Measurements from ENCODE around the gene CLDN10. TPM values are rescaled to one million over a fixed set of nuclear protein-coding genes. Genes with fewer than 3 reads are reported as not detected.

Gene CLDN10
- total and polyA plus RNA-seq, 2 donors (not counting 3 experiments of a cell fraction or from before 2014, with no cell fraction given): 0.49 to 0.69 TPM

DNA sequence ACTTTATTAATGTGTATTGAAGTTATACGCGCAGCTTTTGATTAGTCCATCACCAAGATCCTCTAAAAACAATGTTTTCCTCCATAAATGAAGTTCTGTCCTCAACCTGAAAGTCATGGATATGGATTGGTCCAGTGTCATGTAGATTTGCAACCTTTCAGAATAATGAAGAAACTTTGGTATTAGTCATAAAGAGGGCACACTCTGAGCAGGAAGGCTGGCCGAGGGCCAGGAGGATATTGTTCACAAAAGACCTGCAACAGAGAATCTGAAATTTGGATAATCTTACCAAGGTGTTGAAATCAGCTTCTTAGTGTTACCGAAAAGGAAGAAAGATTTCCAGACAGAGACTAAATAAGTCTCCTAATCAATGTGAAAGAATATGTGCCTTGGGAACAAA lies 20.7 kb downstream of the CLDN10 start:
- Histone ChIP-seq H3K79me2 (ENCODE audit: control insufficient read depth, insufficient read depth, low read length) (no peaks in the 10 kb centered on the region), H3K27ac (ENCODE audit: insufficient read depth, low read depth, low read length) (no peak overlapping the region), H3K4me1 (ENCODE audit: control insufficient read depth, extremely low read depth, insufficient read depth, low read length) (peaks cover 4% of the 10 kb centered on the region), H3K27me3 (ENCODE audit: control insufficient read depth in 2 of 2, insufficient read depth in 2 of 2, low read length in 2 of 2) (no peaks in the 10 kb centered on the region), H3K4me2 (ENCODE audit: insufficient read depth, low read length) (no peak overlapping the region), H3K36me3 (ENCODE audit: control insufficient read depth in 2 of 2, extremely low read depth in 1 of 2, insufficient read depth in 2 of 2, low read length in 2 of 2) (no peaks in the 10 kb centered on the region), H3K9ac (replicated peaks; ENCODE audit: extremely low read depth, insufficient read depth, low read length) (no peak overlapping the region), H3K4me3 (replicated peaks in 1 of 3; ENCODE audit: insufficient read depth in 1 of 3, low read depth in 1 of 3, low read length in 3 of 3) (no peak overlapping the region), H3K9me3 (replicated peaks; ENCODE audit: control insufficient read depth, insufficient read depth, low read length) (no peaks in the 10 kb centered on the region), H3K9me1 (replicated peaks; ENCODE audit: control insufficient read depth, extremely low read depth, insufficient read depth, low read length) (no peaks in the 10 kb centered on the region), H2AFZ (ENCODE audit: low read depth, low read length) (no peak overlapping the region), H4K20me1 (replicated peaks; ENCODE audit: control insufficient read depth, extremely low read depth, insufficient read depth, low read length) (no peaks in the 10 kb centered on the region)
- POLR2A ChIA-PET: no interaction called here
- DNase-seq (ENCODE audit: low read depth, low spot score): peak; percentile 51
- intact Hi-C loops (cut with micrococcal nuclease) (no loop called here), dilution Hi-C loops (cut with MboI; ENCODE audit: extremely low pct_ligation_motif_present, low sequenced_read_pairs) (no loop called here)
- no TSS peak for BruUV-seq (replicated peaks)
- peak; percentile 75 for FAIRE-seq
- TF ChIP-seq, protein P1, sequence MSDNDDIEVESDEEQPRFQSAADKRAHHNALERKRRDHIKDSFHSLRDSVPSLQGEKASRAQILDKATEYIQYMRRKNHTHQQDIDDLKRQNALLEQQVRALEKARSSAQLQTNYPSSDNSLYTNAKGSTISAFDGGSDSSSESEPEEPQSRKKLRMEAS (IDR thresholded peaks at IDR 0.05; ENCODE audit: insufficient read depth, insufficient read length): no peak
- TF ChIP-seq MYC (IDR thresholded peaks at IDR 0.05; ENCODE audit: low read depth, low read length) (no peak), FOS (IDR thresholded peaks at IDR 0.05; ENCODE audit: borderline replicate concordance, insufficient read depth, low read length) (peak; percentile 27), JUN (IDR thresholded peaks at IDR 0.05; ENCODE audit: borderline replicate concordance, insufficient read depth, insufficient read length, low read depth) (no peak)
- CTCF ChIA-PET: interaction anchor here (1.5 kb wide), 1 partner anchor 36 kb away, joined by 7 read pairs; no protein-coding TSS in a partner anchor

DNA sequence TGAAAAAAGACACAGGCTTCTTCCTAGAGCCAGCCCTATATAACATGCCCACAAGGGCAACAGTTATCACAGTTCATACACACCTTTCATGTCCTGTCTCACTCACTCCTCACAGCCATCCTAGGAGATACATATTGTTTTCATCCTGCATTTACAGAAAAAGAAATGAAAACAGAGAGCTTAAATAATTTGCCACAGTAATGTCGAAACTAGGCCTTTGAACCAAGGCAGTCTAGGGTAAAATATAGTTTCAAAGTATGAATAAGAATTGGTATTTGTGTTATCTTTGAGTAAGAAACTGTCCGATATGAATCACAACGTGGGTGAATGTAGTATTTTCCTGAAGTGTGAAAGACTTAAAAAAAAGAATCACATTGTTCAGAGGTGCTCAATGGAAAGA lies 26.8 kb downstream of the CLDN10 start:
- H3K79me2 ChIP-seq (ENCODE audit: control insufficient read depth, insufficient read depth, low read length): no peaks in the 10 kb centered on the region
- H3K4me3 ChIP-seq (replicated peaks in 1 of 3; ENCODE audit: insufficient read depth in 1 of 3, low read depth in 1 of 3, low read length in 3 of 3): no peak overlapping the region
- ChIA-PET CTCF (no interaction called here), POLR2A (no interaction called here)
- H3K4me1 ChIP-seq (ENCODE audit: control insufficient read depth, extremely low read depth, insufficient read depth, low read length): no peaks in the 10 kb centered on the region
- H3K36me3 ChIP-seq (ENCODE audit: control insufficient read depth in 2 of 2, extremely low read depth in 1 of 2, insufficient read depth in 2 of 2, low read length in 2 of 2): peaks cover 2 to 11% of the 10 kb centered on the region in 2 experiments
- no peak overlapping the region for H3K27ac ChIP-seq (ENCODE audit: insufficient read depth, low read depth, low read length)
- H2AFZ ChIP-seq (ENCODE audit: low read depth, low read length): no peak overlapping the region
- no peaks in the 10 kb centered on the region for H3K9me1 ChIP-seq (replicated peaks; ENCODE audit: control insufficient read depth, extremely low read depth, insufficient read depth, low read length)
- DNase-seq (ENCODE audit: low read depth, low spot score) (no peak), FAIRE-seq (no peak)
- H4K20me1 ChIP-seq (replicated peaks; ENCODE audit: control insufficient read depth, extremely low read depth, insufficient read depth, low read length): no peaks in the 10 kb centered on the region
- no peak overlapping the region for H3K9ac ChIP-seq (replicated peaks; ENCODE audit: extremely low read depth, insufficient read depth, low read length)
- BruUV-seq (replicated peaks): no TSS peak
- dilution Hi-C loops (cut with MboI; ENCODE audit: extremely low pct_ligation_motif_present, low sequenced_read_pairs): no loop called here
- no peaks in the 10 kb centered on the region for H3K9me3 ChIP-seq (replicated peaks; ENCODE audit: control insufficient read depth, insufficient read depth, low read length)
- no peak overlapping the region for H3K4me2 ChIP-seq (ENCODE audit: insufficient read depth, low read length)
- intact Hi-C loops (cut with micrococcal nuclease): no loop called here
- TF ChIP-seq, protein P2, sequence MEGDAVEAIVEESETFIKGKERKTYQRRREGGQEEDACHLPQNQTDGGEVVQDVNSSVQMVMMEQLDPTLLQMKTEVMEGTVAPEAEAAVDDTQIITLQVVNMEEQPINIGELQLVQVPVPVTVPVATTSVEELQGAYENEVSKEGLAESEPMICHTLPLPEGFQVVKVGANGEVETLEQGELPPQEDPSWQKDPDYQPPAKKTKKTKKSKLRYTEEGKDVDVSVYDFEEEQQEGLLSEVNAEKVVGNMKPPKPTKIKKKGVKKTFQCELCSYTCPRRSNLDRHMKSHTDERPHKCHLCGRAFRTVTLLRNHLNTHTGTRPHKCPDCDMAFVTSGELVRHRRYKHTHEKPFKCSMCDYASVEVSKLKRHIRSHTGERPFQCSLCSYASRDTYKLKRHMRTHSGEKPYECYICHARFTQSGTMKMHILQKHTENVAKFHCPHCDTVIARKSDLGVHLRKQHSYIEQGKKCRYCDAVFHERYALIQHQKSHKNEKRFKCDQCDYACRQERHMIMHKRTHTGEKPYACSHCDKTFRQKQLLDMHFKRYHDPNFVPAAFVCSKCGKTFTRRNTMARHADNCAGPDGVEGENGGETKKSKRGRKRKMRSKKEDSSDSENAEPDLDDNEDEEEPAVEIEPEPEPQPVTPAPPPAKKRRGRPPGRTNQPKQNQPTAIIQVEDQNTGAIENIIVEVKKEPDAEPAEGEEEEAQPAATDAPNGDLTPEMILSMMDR (IDR thresholded peaks at IDR 0.05; ENCODE audit: extremely low read depth in 1 of 2, insufficient read depth in 1 of 2, low read depth in 1 of 2, low read length in 2 of 2): no peak
- TF ChIP-seq, protein P1 (IDR thresholded peaks at IDR 0.05; ENCODE audit: insufficient read depth, insufficient read length): no peak
- TF ChIP-seq JUN (IDR thresholded peaks at IDR 0.05; ENCODE audit: borderline replicate concordance, insufficient read depth, insufficient read length, low read depth) (no peak), POLR2AphosphoS5 (IDR thresholded peaks at IDR 0.05; ENCODE audit: insufficient read depth, low read depth, low read length) (no peak), GATA2 (IDR thresholded peaks at IDR 0.05; ENCODE audit: insufficient read depth, insufficient read length, low read depth, low read length) (no peak)
- no peaks in the 10 kb centered on the region for H3K27me3 ChIP-seq (ENCODE audit: control insufficient read depth in 2 of 2, insufficient read depth in 2 of 2, low read length in 2 of 2)

Data from endothelial cell of umbilical vein (primary cell).